Measurements from ENCODE around the gene DSG2. TPM values are rescaled to one million over a fixed set of nuclear protein-coding genes. Genes with fewer than 3 reads are reported as not detected.

DSG2 gene
- total RNA-seq, 1 experiment from 2014 or later: 123 TPM

DNA sequence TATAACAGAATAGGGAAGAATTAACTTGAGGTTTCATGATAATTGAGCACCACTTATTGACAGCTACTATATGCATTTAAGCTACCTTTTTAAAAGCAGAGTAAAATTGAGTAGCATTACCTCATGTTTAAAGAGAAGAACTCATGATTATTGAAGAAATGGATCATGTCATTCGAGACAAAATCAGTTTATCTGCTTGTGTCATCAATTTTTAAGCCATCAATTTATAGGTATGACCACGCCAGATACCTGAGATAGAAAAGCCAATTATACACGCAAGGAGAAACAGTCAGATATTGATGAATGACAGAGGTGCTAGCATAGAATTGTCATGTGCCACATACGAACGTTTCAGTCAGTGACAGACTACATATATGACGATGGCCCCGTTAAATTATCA lies 28.4 kb downstream of the DSG2 start:
- ATAC-seq (no peak), DNase-seq (ENCODE audit: low read depth, low spot score) (no peak)
- Histone ChIP-seq H3K79me2 (ENCODE audit: insufficient read depth, low read length) (no peaks in the 10 kb centered on the region), H3K4me1 (ENCODE audit: control insufficient read depth in 1 of 2, insufficient read depth in 2 of 2, low read length in 2 of 2) (no peaks in the 10 kb centered on the region), H3K4me3 (replicated peaks in 1 of 2; ENCODE audit: low read depth in 1 of 2, low read length in 2 of 2) (no peak overlapping the region), H3K9me3 (ENCODE audit: control insufficient read depth in 1 of 2, insufficient read depth in 1 of 2, low read depth in 1 of 2, low read length in 2 of 2) (no peaks in the 10 kb centered on the region), H3K4me2 (ENCODE audit: low read length) (no peak overlapping the region), H3K9me2 (ENCODE audit: insufficient read depth) (no peaks in the 10 kb centered on the region), H4K20me1 (ENCODE audit: insufficient read depth) (no peaks in the 10 kb centered on the region), H3K27ac (ENCODE audit: low read depth, low read length) (no peak overlapping the region), H3K36me3 (ENCODE audit: control insufficient read depth in 1 of 2, insufficient read depth in 2 of 2, low read length in 2 of 2) (peaks cover 40 to 54% of the 10 kb centered on the region in 2 experiments), H3K9ac (ENCODE audit: low read length) (no peak overlapping the region), H2AFZ (ENCODE audit: low read depth, low read length, poor library complexity, severe bottlenecking) (no peak overlapping the region), H3K27me3 (ENCODE audit: insufficient read depth, low read length) (no peaks in the 10 kb centered on the region)
- POLR2A ChIA-PET: no interaction called here
- RAD21 ChIA-PET (ENCODE audit: low non-redundant PET in 1 of 2, low total read pairs in 2 of 2, uncharacterized antibody in 2 of 2, unreplicated experiment in 2 of 2): no interaction called here
- no TSS peak for BruUV-seq (replicated peaks)
- CTCF ChIA-PET: interaction anchor here (0.9 kb wide), 1 partner anchor 30 kb away, joined by 3 read pairs; no protein-coding TSS in a partner anchor
- TF ChIP-seq EGR1 (IDR thresholded peaks at IDR 0.05; ENCODE audit: low read depth): no peak
- TF ChIP-seq, protein P1, sequence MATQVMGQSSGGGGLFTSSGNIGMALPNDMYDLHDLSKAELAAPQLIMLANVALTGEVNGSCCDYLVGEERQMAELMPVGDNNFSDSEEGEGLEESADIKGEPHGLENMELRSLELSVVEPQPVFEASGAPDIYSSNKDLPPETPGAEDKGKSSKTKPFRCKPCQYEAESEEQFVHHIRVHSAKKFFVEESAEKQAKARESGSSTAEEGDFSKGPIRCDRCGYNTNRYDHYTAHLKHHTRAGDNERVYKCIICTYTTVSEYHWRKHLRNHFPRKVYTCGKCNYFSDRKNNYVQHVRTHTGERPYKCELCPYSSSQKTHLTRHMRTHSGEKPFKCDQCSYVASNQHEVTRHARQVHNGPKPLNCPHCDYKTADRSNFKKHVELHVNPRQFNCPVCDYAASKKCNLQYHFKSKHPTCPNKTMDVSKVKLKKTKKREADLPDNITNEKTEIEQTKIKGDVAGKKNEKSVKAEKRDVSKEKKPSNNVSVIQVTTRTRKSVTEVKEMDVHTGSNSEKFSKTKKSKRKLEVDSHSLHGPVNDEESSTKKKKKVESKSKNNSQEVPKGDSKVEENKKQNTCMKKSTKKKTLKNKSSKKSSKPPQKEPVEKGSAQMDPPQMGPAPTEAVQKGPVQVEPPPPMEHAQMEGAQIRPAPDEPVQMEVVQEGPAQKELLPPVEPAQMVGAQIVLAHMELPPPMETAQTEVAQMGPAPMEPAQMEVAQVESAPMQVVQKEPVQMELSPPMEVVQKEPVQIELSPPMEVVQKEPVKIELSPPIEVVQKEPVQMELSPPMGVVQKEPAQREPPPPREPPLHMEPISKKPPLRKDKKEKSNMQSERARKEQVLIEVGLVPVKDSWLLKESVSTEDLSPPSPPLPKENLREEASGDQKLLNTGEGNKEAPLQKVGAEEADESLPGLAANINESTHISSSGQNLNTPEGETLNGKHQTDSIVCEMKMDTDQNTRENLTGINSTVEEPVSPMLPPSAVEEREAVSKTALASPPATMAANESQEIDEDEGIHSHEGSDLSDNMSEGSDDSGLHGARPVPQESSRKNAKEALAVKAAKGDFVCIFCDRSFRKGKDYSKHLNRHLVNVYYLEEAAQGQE (IDR thresholded peaks at IDR 0.05; ENCODE audit: low read depth): no peak
- TF ChIP-seq SP1 (IDR thresholded peaks at IDR 0.05; ENCODE audit: low read depth): no peak
- no peak for TF ChIP-seq CBX3 (IDR thresholded peaks at IDR 0.05; ENCODE audit: low read depth)
- TF ChIP-seq JUND (IDR thresholded peaks at IDR 0.05): no peak
- no peak for TF ChIP-seq EZH2phosphoT487 (IDR thresholded peaks at IDR 0.05; ENCODE audit: borderline replicate concordance)
- no peak for TF ChIP-seq POLR2A (IDR thresholded peaks at IDR 0.05; ENCODE audit: borderline replicate concordance, extremely low read depth, insufficient read depth, insufficient read length)
- TF ChIP-seq ZFX (IDR thresholded peaks at IDR 0.05): no peak
- no peak for TF ChIP-seq CEBPB (IDR thresholded peaks at IDR 0.05; ENCODE audit: low read depth)
- TF ChIP-seq SIN3A (IDR thresholded peaks at IDR 0.05; ENCODE audit: low read depth): no peak
- TF ChIP-seq YY1 (IDR thresholded peaks at IDR 0.05; ENCODE audit: extremely low read depth, insufficient replicate concordance, low read depth, low read length): no peak
- TF ChIP-seq, protein P2, sequence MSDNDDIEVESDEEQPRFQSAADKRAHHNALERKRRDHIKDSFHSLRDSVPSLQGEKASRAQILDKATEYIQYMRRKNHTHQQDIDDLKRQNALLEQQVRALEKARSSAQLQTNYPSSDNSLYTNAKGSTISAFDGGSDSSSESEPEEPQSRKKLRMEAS (IDR thresholded peaks at IDR 0.05): no peak
- TF ChIP-seq, protein P3, sequence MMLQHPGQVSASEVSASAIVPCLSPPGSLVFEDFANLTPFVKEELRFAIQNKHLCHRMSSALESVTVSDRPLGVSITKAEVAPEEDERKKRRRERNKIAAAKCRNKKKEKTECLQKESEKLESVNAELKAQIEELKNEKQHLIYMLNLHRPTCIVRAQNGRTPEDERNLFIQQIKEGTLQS (IDR thresholded peaks at IDR 0.05): no peak
- TF ChIP-seq FOSL1 (IDR thresholded peaks at IDR 0.05; ENCODE audit: low read depth): no peak
- TF ChIP-seq, protein P4, sequence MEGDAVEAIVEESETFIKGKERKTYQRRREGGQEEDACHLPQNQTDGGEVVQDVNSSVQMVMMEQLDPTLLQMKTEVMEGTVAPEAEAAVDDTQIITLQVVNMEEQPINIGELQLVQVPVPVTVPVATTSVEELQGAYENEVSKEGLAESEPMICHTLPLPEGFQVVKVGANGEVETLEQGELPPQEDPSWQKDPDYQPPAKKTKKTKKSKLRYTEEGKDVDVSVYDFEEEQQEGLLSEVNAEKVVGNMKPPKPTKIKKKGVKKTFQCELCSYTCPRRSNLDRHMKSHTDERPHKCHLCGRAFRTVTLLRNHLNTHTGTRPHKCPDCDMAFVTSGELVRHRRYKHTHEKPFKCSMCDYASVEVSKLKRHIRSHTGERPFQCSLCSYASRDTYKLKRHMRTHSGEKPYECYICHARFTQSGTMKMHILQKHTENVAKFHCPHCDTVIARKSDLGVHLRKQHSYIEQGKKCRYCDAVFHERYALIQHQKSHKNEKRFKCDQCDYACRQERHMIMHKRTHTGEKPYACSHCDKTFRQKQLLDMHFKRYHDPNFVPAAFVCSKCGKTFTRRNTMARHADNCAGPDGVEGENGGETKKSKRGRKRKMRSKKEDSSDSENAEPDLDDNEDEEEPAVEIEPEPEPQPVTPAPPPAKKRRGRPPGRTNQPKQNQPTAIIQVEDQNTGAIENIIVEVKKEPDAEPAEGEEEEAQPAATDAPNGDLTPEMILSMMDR (IDR thresholded peaks at IDR 0.05 in 2 of 3, conservative IDR thresholded peaks at IDR 0.05 in 1 of 3; ENCODE audit: borderline replicate concordance in 1 of 3, insufficient read depth in 1 of 3, low read depth in 2 of 3, low read length in 2 of 3): no peak
- TF ChIP-seq SRF (IDR thresholded peaks at IDR 0.05; ENCODE audit: low read depth): no peak
- TF ChIP-seq EZH2 (IDR thresholded peaks at IDR 0.05): no peak
- TF ChIP-seq ELF1 (IDR thresholded peaks at IDR 0.05; ENCODE audit: borderline replicate concordance, low read depth): no peak
- TF ChIP-seq ZNF274 (IDR thresholded peaks at IDR 0.05; ENCODE audit: low read depth, low read length): no peak
- TF ChIP-seq, protein P5, sequence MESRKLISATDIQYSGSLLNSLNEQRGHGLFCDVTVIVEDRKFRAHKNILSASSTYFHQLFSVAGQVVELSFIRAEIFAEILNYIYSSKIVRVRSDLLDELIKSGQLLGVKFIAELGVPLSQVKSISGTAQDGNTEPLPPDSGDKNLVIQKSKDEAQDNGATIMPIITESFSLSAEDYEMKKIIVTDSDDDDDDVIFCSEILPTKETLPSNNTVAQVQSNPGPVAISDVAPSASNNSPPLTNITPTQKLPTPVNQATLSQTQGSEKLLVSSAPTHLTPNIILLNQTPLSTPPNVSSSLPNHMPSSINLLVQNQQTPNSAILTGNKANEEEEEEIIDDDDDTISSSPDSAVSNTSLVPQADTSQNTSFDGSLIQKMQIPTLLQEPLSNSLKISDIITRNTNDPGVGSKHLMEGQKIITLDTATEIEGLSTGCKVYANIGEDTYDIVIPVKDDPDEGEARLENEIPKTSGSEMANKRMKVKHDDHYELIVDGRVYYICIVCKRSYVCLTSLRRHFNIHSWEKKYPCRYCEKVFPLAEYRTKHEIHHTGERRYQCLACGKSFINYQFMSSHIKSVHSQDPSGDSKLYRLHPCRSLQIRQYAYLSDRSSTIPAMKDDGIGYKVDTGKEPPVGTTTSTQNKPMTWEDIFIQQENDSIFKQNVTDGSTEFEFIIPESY (IDR thresholded peaks at IDR 0.05; ENCODE audit: extremely low read depth, insufficient replicate concordance, low read length): no peak
- intact Hi-C loops (cut with micrococcal nuclease): no loop called here

All from HCT116 (cell line).